ENCODE data around the gene KHDRBS2.

Gene KHDRBS2

GRCh38 chr6:62175195-62175594 lies 110.8 kb downstream of the KHDRBS2 start:
- no peaks in the 10 kb centered on the region for H3K27me3 ChIP-seq (ENCODE audit: insufficient read depth, poor library complexity, severe bottlenecking)
- TF ChIP-seq CTCF (IDR thresholded peaks at IDR 0.05; ENCODE audit: insufficient read depth, low read length) (no peak), SPI1 (IDR thresholded peaks at IDR 0.05; ENCODE audit: borderline replicate concordance, low read depth) (no peak), GABPA (IDR thresholded peaks at IDR 0.05; ENCODE audit: low read depth) (no peak), REST (IDR thresholded peaks at IDR 0.05; ENCODE audit: insufficient replicate concordance, low read depth) (no peak), POLR2AphosphoS5 (IDR thresholded peaks at IDR 0.05; ENCODE audit: low read depth) (no peak)
- DNase-seq (ENCODE audit: low read depth in 1 of 2, low spot score in 1 of 2) = no peak
- H3K4me3 ChIP-seq (replicated peaks; ENCODE audit: insufficient read depth, low read length) = no peak overlapping the region
- H3K27ac ChIP-seq (replicated peaks) = no peak overlapping the region

GRCh38 chr6:62174548-62174947 lies 111.5 kb downstream of the KHDRBS2 start:
- no peak for DNase-seq (ENCODE audit: low read depth in 1 of 2, low spot score in 1 of 2)
- no peaks in the 10 kb centered on the region for H3K27me3 ChIP-seq (ENCODE audit: insufficient read depth, poor library complexity, severe bottlenecking)
- no peak for TF ChIP-seq POLR2AphosphoS5 (IDR thresholded peaks at IDR 0.05; ENCODE audit: low read depth)
- no peak for TF ChIP-seq SPI1 (IDR thresholded peaks at IDR 0.05; ENCODE audit: borderline replicate concordance, low read depth)
- TF ChIP-seq CTCF (IDR thresholded peaks at IDR 0.05; ENCODE audit: insufficient read depth, low read length) = no peak
- no peak for TF ChIP-seq GABPA (IDR thresholded peaks at IDR 0.05; ENCODE audit: low read depth)
- no peak for TF ChIP-seq REST (IDR thresholded peaks at IDR 0.05; ENCODE audit: insufficient replicate concordance, low read depth)
- H3K27ac ChIP-seq (replicated peaks) = no peak overlapping the region
- H3K4me3 ChIP-seq (replicated peaks; ENCODE audit: insufficient read depth, low read length) = no peak overlapping the region

GRCh38 chr6:62167736-62168135 lies 118.3 kb downstream of the KHDRBS2 start:
- H3K27ac ChIP-seq (replicated peaks) = no peak overlapping the region
- no peaks in the 10 kb centered on the region for H3K27me3 ChIP-seq (ENCODE audit: insufficient read depth, poor library complexity, severe bottlenecking)
- H3K4me3 ChIP-seq (replicated peaks; ENCODE audit: insufficient read depth, low read length) = no peak overlapping the region
- no peak for TF ChIP-seq CTCF (IDR thresholded peaks at IDR 0.05; ENCODE audit: insufficient read depth, low read length)
- TF ChIP-seq POLR2AphosphoS5 (IDR thresholded peaks at IDR 0.05; ENCODE audit: low read depth) = no peak
- no peak for TF ChIP-seq SPI1 (IDR thresholded peaks at IDR 0.05; ENCODE audit: borderline replicate concordance, low read depth)
- TF ChIP-seq REST (IDR thresholded peaks at IDR 0.05; ENCODE audit: insufficient replicate concordance, low read depth) = no peak
- TF ChIP-seq GABPA (IDR thresholded peaks at IDR 0.05; ENCODE audit: low read depth) = no peak
- DNase-seq (ENCODE audit: low read depth in 1 of 2, low spot score in 1 of 2) = no peak
